HCT116 (cell line): ENCODE measurements around the gene CCDC9. TPM values are rescaled to one million over a fixed set of nuclear protein-coding genes. Genes with fewer than 3 reads are reported as not detected.
A peak's percentile ranks its signal among the peaks of the same experiment; 100 is the strongest.

ENCODE experiments used
- ATAC-seq: fragments of 200-7000 bp; cut with Tn5 transposase; 2 replicates; pipeline ENCODE4 v1.9.1; 2020; ENCODE audit warnings: mild to moderate bottlenecking, moderate library complexity
- BruUV-seq: library from RNA; stranded (reverse); fragments of 400-500 nt; replicated peaks from 2 replicates; lab custom pipeline; 2021; lab: Mats Ljungman, UMichigan
- CTCF ChIA-PET: fragments of 300-600 bp; sonication (Branson Sonifier 250); formaldehyde crosslinking; loops from one replicate; lab custom pipeline; 2021; ENCODE audit warnings: antibody characterized with exemption; lab: Charles Lee
- POLR2A ChIA-PET: fragments of 300-600, 350-600 bp; sonication (Branson Sonifier 250); formaldehyde crosslinking; loops from one replicate; lab custom pipeline; 2021; ENCODE audit warnings: antibody characterized with exemption; lab: Charles Lee
- RAD21 ChIA-PET, 2 experiments: fragments of 300-600 bp; sonication (Branson Sonifier 250); formaldehyde crosslinking; loops; one replicate each; lab custom pipeline; 2023; ENCODE audit warnings: low total read pairs in 2 of 2; ENCODE audit not compliant: uncharacterized antibody in 2 of 2, unreplicated experiment in 2 of 2, low non-redundant PET in 1 of 2; lab: Charles Lee
- DNase-seq: peaks from one replicate; pipeline ENCODE4 v3.0.0-alpha.2; 2010; ENCODE audit warnings: low read depth, low spot score
- H2AFZ ChIP-seq: fragments of 200-600 bp; shearing (Covaris generic), sonication (generic); 2 replicates; pipeline ENCODE4 v1.6.1; 2017; ENCODE audit warnings: low read depth, mixed run types, mixed read lengths, antibody characterized with exemption, low read length; ENCODE audit not compliant: poor library complexity, severe bottlenecking
- H3K27ac ChIP-seq: 2 replicates; pipeline ENCODE4 v1.5.1; 2012; ENCODE audit warnings: low read depth, low read length
- H3K27me3 ChIP-seq: fragments of 200-600 bp; sonication (generic); 2 replicates; pipeline ENCODE4 v1.6.1; 2016; ENCODE audit warnings: mixed run types, low read length, mixed read lengths; ENCODE audit not compliant: insufficient read depth
- H3K36me3 ChIP-seq, 2 experiments: fragments of 200-500 bp in 1 of 2; fragments of 200-600 bp in 1 of 2; sonication (Bioruptor generic) in 1 of 2; sonication (generic) in 1 of 2; 2 replicates each; pipeline versions ENCODE4 v1.5.1 to v1.6.1; 2014 to 2016; ENCODE audit warnings: low read length in 2 of 2, inconsistent platforms in 1 of 2, mixed read lengths in 1 of 2, mixed run types in 1 of 2; ENCODE audit not compliant: insufficient read depth in 2 of 2, control insufficient read depth in 1 of 2
- H3K4me1 ChIP-seq, 2 experiments: fragments of 200-600 bp in 1 of 2; sonication (generic) in 1 of 2; 2 replicates each; pipeline versions ENCODE4 v1.5.1 to v1.6.1; 2012 to 2017; ENCODE audit warnings: low read length in 2 of 2, inconsistent platforms in 1 of 2, mild to moderate bottlenecking in 1 of 2, mixed read lengths in 1 of 2, mixed run types in 1 of 2, moderate library complexity in 1 of 2; ENCODE audit not compliant: insufficient read depth in 2 of 2, control insufficient read depth in 1 of 2
- H3K4me2 ChIP-seq: fragments of 200-600 bp; sonication (generic); 2 replicates; pipeline ENCODE4 v1.6.1; 2017; ENCODE audit warnings: mixed run types, low read length, mixed read lengths
- H3K4me3 ChIP-seq, 2 experiments: fragments of 200-600 bp in 1 of 2; sonication (generic) in 1 of 2; replicated peaks in 1 of 2; 2 replicates each; pipeline ENCODE4 v1.5.1; 2011 to 2016; ENCODE audit warnings: low read length in 2 of 2, control low read depth in 1 of 2, low read depth in 1 of 2, mild to moderate bottlenecking in 1 of 2, mixed read lengths in 1 of 2, mixed run types in 1 of 2
- H3K79me2 ChIP-seq: fragments of 200-600 bp; sonication (generic); 2 replicates; pipeline ENCODE4 v1.6.1; 2017; ENCODE audit warnings: mild to moderate bottlenecking, mixed run types, low read length, moderate library complexity, mixed read lengths; ENCODE audit not compliant: insufficient read depth
- H3K9ac ChIP-seq: fragments of 200-600 bp; sonication (generic); 2 replicates; pipeline ENCODE4 v1.6.1; 2016; ENCODE audit warnings: low read length, mixed read lengths
- H3K9me2 ChIP-seq: fragments of 200-600 bp; sonication (generic), shearing (Covaris generic); 2 replicates; pipeline ENCODE4 v1.6.1; 2017; ENCODE audit warnings: mixed run types, mild to moderate bottlenecking, moderate library complexity; ENCODE audit not compliant: insufficient read depth
- H3K9me3 ChIP-seq, 2 experiments: fragments of 200-500 bp in 1 of 2; fragments of 200-600 bp in 1 of 2; sonication (Bioruptor generic) in 1 of 2; sonication (generic) in 1 of 2; 2 replicates each; pipeline ENCODE4 v1.6.1; 2014 to 2017; ENCODE audit warnings: low read length in 2 of 2, mixed read lengths in 2 of 2, inconsistent platforms in 1 of 2, low read depth in 1 of 2, mild to moderate bottlenecking in 1 of 2, mixed run types in 1 of 2, moderate library complexity in 1 of 2; ENCODE audit not compliant: control insufficient read depth in 1 of 2, insufficient read depth in 1 of 2
- H4K20me1 ChIP-seq: fragments of 200-600 bp; sonication (generic), shearing (Covaris generic); 2 replicates; pipeline ENCODE4 v1.6.1; 2017; ENCODE audit warnings: mixed run types, mild to moderate bottlenecking, moderate library complexity; ENCODE audit not compliant: insufficient read depth
- CBX3 ChIP-seq: IDR thresholded peaks from 2 replicates; pipeline ENCODE4 v1.6.1; 2012; ENCODE audit warnings: low read depth
- CEBPB ChIP-seq: IDR thresholded peaks from 2 replicates; pipeline ENCODE4 v1.6.1; 2012; ENCODE audit warnings: low read depth
- EGR1 ChIP-seq: IDR thresholded peaks from 2 replicates; pipeline ENCODE4 v1.6.1; 2012; ENCODE audit warnings: low read depth
- ELF1 ChIP-seq: IDR thresholded peaks from 2 replicates; pipeline ENCODE4 v1.6.1; 2012; ENCODE audit warnings: low read depth, borderline replicate concordance
- EZH2 ChIP-seq: fragments of 200-600 bp; sonication (generic); IDR thresholded peaks from 2 replicates; pipeline ENCODE4 v1.6.1; 2017; ENCODE audit warnings: antibody characterized with exemption, mixed run types
- FOSL1 ChIP-seq: IDR thresholded peaks from 2 replicates; pipeline ENCODE4 v1.6.1; 2012; ENCODE audit warnings: low read depth
- JUND ChIP-seq: IDR thresholded peaks from 2 replicates; pipeline ENCODE4 v1.6.1; 2012
- POLR2A ChIP-seq: IDR thresholded peaks from 2 replicates; pipeline ENCODE4 v1.7.0; 2011; ENCODE audit warnings: borderline replicate concordance; ENCODE audit not compliant: insufficient read depth, insufficient read length; ENCODE audit errors: extremely low read depth
- POLR2AphosphoS5 ChIP-seq: IDR thresholded peaks from 2 replicates; pipeline ENCODE4 v1.6.1; 2011; ENCODE audit warnings: mild to moderate bottlenecking, low read depth, low read length, moderate library complexity
- SIN3A ChIP-seq: IDR thresholded peaks from 2 replicates; pipeline ENCODE4 v1.6.1; 2012; ENCODE audit warnings: low read depth
- SP1 ChIP-seq: IDR thresholded peaks from 2 replicates; pipeline ENCODE4 v1.6.1; 2012; ENCODE audit warnings: low read depth
- SRF ChIP-seq: IDR thresholded peaks from 2 replicates; pipeline ENCODE4 v1.6.1; 2012; ENCODE audit warnings: low read depth
- TCF7L2 ChIP-seq: IDR thresholded peaks from 2 replicates; pipeline ENCODE4 v1.7.0; 2011; ENCODE audit warnings: borderline replicate concordance, inconsistent platforms; ENCODE audit not compliant: insufficient read depth, insufficient read length; ENCODE audit errors: extremely low read depth
- ZFX ChIP-seq: fragments of 450-650 bp; IDR thresholded peaks from 2 replicates; pipeline ENCODE4 v1.6.1; 2017
- ZNF274 ChIP-seq: fragments of 200-500 bp; sonication (Bioruptor generic); IDR thresholded peaks from 2 replicates; pipeline ENCODE4 v1.6.1; 2014; ENCODE audit warnings: mild to moderate bottlenecking, low read depth, low read length, inconsistent platforms
- intact Hi-C: fragments of 100-400 bp; cut with micrococcal nuclease; formaldehyde crosslinking; loops from 2 replicates; pipeline ENCODE4 v1.10.0; 2022
- total RNA-seq: library from RNA; stranded (reverse); gene quantifications from one replicate; pipeline ENCODE4 v1.2.1, GENCODE V29; 2021; ENCODE audit not compliant: unreplicated experiment
- TF ChIP-seq, protein P1 (sequence below): IDR thresholded peaks from 2 replicates; pipeline ENCODE4 v1.6.1; 2011; ENCODE audit warnings: mild to moderate bottlenecking, low read length, moderate library complexity; ENCODE audit not compliant: insufficient replicate concordance; ENCODE audit errors: extremely low read depth

Gene CCDC9
- total RNA-seq, 1 experiment from 2014 or later: 40.6 TPM

DNA sequence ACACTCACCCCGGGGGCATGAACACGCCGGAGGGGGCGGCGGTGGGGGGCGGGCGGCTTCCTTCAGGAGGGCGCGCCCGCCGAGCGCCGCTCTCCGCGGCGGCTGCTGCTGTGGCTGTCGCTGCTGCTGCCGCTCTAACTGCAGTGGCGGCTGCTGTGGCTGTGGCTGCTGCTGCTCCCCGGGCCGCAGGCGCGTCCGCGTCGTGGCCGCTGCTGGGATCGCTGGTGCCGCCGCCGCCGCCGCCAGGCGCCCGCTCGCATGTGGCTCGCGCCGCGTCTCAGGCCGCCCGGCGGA, 25.5 kb upstream of the CCDC9 start, which contains the start of gene BBC3:
TSS of gene BBC3 (minus strand) at position 279 of the 294 bp plus-strand sequence. CDS start 2,768 bp downstream, outside the sequence.
- H4K20me1 ChIP-seq: no peaks in the 10 kb centered on the region
- peak within 1 kb of the TSS; percentile 97 for H3K27ac ChIP-seq
- intact Hi-C loops: no loop called here
- ATAC-seq: no peak
- H2AFZ ChIP-seq: no peak within 1 kb of the TSS
- H3K9me2 ChIP-seq: no peaks in the 10 kb centered on the region
- peak within 1 kb of the TSS; percentile 87 for H3K9ac ChIP-seq
- no TSS peak for BruUV-seq
- peak within 1 kb of the TSS; percentile 100 for H3K4me2 ChIP-seq
- RAD21 ChIA-PET: no interaction called here
- H3K4me1 ChIP-seq: peaks cover 27 to 67% of the 10 kb centered on the region in 2 experiments
- H3K9me3 ChIP-seq: no peaks in the 10 kb centered on the region
- TF ChIP-seq SRF (no peak), SIN3A (no peak), POLR2AphosphoS5 (peak; percentile 75), EGR1 (no peak), EZH2 (no peak), CEBPB (no peak), TCF7L2 (no peak)
- CTCF ChIA-PET: no interaction called here
- H3K79me2 ChIP-seq: peaks cover 22% of the 10 kb centered on the region
- H3K4me3 ChIP-seq: peak within 1 kb of the TSS; percentile 76 to 78
- POLR2A ChIA-PET: no interaction called here
- H3K36me3 ChIP-seq: no peaks in the 10 kb centered on the region
- no peak for DNase-seq
- no peaks in the 10 kb centered on the region for H3K27me3 ChIP-seq

DNA sequence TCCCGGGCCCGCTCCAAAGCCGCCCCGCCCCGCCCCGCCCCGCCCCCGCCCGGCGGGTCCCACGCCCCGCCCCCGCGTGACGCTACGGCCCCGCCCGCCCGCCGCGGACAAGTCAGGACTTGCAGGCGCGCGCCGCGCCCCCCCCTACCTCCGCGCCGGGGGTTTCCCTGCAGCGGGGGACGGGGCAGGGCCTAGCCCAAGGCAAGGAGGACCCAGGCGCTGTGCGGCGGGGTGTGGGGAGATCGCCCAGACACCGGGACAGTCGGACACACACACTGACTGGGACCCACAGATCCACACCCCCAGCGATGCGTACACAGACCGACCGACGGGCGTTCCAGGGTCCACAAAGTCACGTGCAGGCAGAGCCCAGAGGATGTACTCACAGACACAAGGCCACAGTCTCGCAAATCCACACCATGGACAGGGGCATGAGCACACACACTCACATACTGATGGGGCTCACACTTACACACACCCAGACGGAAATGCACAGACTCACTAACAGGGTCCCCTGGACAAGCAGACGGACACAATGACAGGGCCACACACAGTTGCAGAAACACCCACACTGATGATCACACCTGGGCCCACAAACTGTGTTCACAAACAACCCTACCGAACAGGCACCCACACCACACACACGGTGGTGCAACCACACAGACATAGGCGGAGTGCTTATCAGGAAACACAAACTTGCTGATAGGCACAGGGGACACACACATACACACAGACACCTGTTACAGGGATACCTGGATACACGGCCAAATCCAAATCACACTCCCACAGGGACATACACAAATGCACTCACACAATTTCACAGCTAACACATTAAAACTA, 24.9 kb upstream of the CCDC9 start:
- H3K9me2 ChIP-seq: no peaks in the 10 kb centered on the region
- peak overlapping the region; percentile 97 for H3K27ac ChIP-seq
- H3K36me3 ChIP-seq: no peaks in the 10 kb centered on the region
- BruUV-seq: no TSS peak
- H3K4me1 ChIP-seq: peaks cover 27 to 63% of the 10 kb centered on the region in 2 experiments
- H3K27me3 ChIP-seq: no peaks in the 10 kb centered on the region
- H4K20me1 ChIP-seq: no peaks in the 10 kb centered on the region
- peak overlapping the region; percentile 49 to 76 for H3K4me3 ChIP-seq
- H3K9ac ChIP-seq: peak overlapping the region; percentile 87
- no peaks in the 10 kb centered on the region for H3K9me3 ChIP-seq
- ChIA-PET POLR2A (interaction anchor here (2.0 kb wide), 1 partner anchor 13 kb away, joined by 9 read pairs; no protein-coding TSS in a partner anchor), CTCF (interaction anchor here (1.1 kb wide), 1 partner anchor 13 kb away, joined by 4 read pairs; no protein-coding TSS in a partner anchor), RAD21 (no interaction called here)
- DNase-seq: no peak
- peak overlapping the region; percentile 100 for H3K4me2 ChIP-seq
- intact Hi-C loops: no loop called here
- H3K79me2 ChIP-seq: peaks cover 22% of the 10 kb centered on the region
- ATAC-seq: peak; percentile 18
- H2AFZ ChIP-seq: no peak overlapping the region
- TF ChIP-seq CBX3 (no peak), JUND (no peak), POLR2A (no peak), ZFX (no peak), SIN3A (no peak), EZH2 (no peak), FOSL1 (no peak), ZNF274 (no peak), EGR1 (peak; percentile 66; the same call in 1 of the 2 replicates), SRF (no peak), CEBPB (no peak), SP1 (peak; percentile 30), ELF1 (no peak)
- TF ChIP-seq, protein P1, sequence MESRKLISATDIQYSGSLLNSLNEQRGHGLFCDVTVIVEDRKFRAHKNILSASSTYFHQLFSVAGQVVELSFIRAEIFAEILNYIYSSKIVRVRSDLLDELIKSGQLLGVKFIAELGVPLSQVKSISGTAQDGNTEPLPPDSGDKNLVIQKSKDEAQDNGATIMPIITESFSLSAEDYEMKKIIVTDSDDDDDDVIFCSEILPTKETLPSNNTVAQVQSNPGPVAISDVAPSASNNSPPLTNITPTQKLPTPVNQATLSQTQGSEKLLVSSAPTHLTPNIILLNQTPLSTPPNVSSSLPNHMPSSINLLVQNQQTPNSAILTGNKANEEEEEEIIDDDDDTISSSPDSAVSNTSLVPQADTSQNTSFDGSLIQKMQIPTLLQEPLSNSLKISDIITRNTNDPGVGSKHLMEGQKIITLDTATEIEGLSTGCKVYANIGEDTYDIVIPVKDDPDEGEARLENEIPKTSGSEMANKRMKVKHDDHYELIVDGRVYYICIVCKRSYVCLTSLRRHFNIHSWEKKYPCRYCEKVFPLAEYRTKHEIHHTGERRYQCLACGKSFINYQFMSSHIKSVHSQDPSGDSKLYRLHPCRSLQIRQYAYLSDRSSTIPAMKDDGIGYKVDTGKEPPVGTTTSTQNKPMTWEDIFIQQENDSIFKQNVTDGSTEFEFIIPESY: no peak
